ENCODE results near the gene GALNT12. TPM values are rescaled to one million over a fixed set of nuclear protein-coding genes. Genes with fewer than 3 reads are reported as not detected.

The GALNT12 gene
- total RNA-seq, 2 donors from 2014 or later, result 9.0 to 10.2 TPM

GRCh38 chr9:98833090-98833956, 25.9 kb downstream of the GALNT12 start:
- DNase-seq (ENCODE audit: low spot score), result no peak
- no peaks in the 10 kb centered on the region for H3K4me1 ChIP-seq (replicated peaks)
- intact Hi-C loops (cut with DNase I), result no loop called here
- WGBS, result 91% methylated on average over 9 of the region's 9 CpGs
- TF ChIP-seq CTCF (IDR thresholded peaks at IDR 0.05), result no peak
- TF ChIP-seq POLR2A (IDR thresholded peaks at IDR 0.05), result no peak
- no peak for TF ChIP-seq POLR2AphosphoS5 (IDR thresholded peaks at IDR 0.05)
- no peaks in the 10 kb centered on the region for H3K27me3 ChIP-seq (replicated peaks; ENCODE audit: insufficient read depth)
- H3K27ac ChIP-seq, result no peak overlapping the region
- no peaks in the 10 kb centered on the region for H3K9me3 ChIP-seq
- no peaks in the 10 kb centered on the region for H3K36me3 ChIP-seq
- no peak overlapping the region for H3K4me3 ChIP-seq

DNA sequence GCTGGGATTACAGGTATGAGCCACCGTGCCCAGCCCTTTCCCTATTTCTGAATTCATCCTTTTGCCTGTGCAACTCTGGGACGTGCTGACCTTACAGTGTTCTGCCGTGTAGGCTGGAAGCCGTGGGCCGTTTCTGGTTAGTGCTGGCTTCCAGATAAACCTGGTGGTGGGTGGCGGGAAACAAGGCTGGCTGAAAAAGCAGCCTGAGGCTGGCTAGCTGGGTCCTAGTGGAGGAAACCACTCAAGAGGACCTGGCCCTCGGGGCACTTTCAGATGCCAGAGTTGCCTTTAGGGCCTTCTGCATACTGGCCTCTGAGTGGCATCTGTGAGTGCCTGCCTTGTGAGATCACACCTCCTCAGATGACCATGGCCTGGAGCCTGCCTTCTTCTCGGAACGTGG, 26.9 kb downstream of the GALNT12 start:
- DNase-seq (ENCODE audit: low spot score), result no peak
- H3K36me3 ChIP-seq, result no peaks in the 10 kb centered on the region
- no peaks in the 10 kb centered on the region for H3K9me3 ChIP-seq
- intact Hi-C loops (cut with DNase I), result no loop called here
- 96% methylated on average over 9 of the region's 9 CpGs for WGBS
- no peak overlapping the region for H3K27ac ChIP-seq
- H3K4me3 ChIP-seq, result no peak overlapping the region
- no peaks in the 10 kb centered on the region for H3K4me1 ChIP-seq (replicated peaks)
- TF ChIP-seq POLR2AphosphoS5 (IDR thresholded peaks at IDR 0.05), result no peak
- TF ChIP-seq CTCF (IDR thresholded peaks at IDR 0.05), result no peak
- TF ChIP-seq POLR2A (IDR thresholded peaks at IDR 0.05), result no peak
- no peaks in the 10 kb centered on the region for H3K27me3 ChIP-seq (replicated peaks; ENCODE audit: insufficient read depth)

- no peak for DNase-seq (ENCODE audit: low spot score)
- Histone ChIP-seq H3K36me3 (no peaks in the 10 kb centered on the region), H3K4me1 (replicated peaks) (no peaks in the 10 kb centered on the region), H3K4me3 (no peak overlapping the region), H3K27ac (no peak overlapping the region), H3K27me3 (replicated peaks; ENCODE audit: insufficient read depth) (no peaks in the 10 kb centered on the region), H3K9me3 (no peaks in the 10 kb centered on the region)
- 80% methylated on average over 4 of the region's 4 CpGs for WGBS
- intact Hi-C loops (cut with DNase I), result no loop called here
- TF ChIP-seq CTCF (IDR thresholded peaks at IDR 0.05), result no peak
- TF ChIP-seq POLR2A (IDR thresholded peaks at IDR 0.05), result no peak
- no peak for TF ChIP-seq POLR2AphosphoS5 (IDR thresholded peaks at IDR 0.05)
Observed at GRCh38 chr9:98836206-98836605, 28.7 kb downstream of the GALNT12 start.

DNA sequence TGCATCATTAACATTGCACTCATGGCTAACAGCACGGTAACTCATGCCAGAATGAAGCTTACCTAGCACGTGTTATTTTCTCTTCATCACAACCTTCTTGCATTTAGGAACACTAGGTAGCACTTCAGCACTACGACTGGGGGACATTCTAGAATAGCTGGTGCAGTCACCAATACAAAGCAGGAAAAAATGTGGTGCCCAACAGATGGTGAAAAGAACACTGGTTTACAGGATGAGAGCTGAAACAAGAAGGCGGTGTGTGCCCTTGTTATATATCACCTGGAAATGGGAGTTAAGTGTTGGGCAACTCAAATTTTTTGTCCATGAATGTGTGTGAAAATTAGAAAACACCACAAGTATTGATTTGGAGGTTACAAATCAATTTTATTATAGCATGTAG, 30.0 kb downstream of the GALNT12 start:
- Histone ChIP-seq H3K36me3 (no peaks in the 10 kb centered on the region), H3K27ac (no peak overlapping the region), H3K27me3 (replicated peaks; ENCODE audit: insufficient read depth) (no peaks in the 10 kb centered on the region), H3K9me3 (no peaks in the 10 kb centered on the region), H3K4me1 (replicated peaks) (no peaks in the 10 kb centered on the region), H3K4me3 (no peak overlapping the region)
- no peak for DNase-seq (ENCODE audit: low spot score)
- intact Hi-C loops (cut with DNase I), result no loop called here
- TF ChIP-seq CTCF (IDR thresholded peaks at IDR 0.05) (no peak), POLR2AphosphoS5 (IDR thresholded peaks at IDR 0.05) (no peak), POLR2A (IDR thresholded peaks at IDR 0.05) (no peak)
- 96% methylated on average over 4 of the region's 4 CpGs for WGBS

All from prostate gland (tissue), 2 donors.